SK-N-SH (cell line): ENCODE measurements around the gene LRRC43.
"Not testable (repeated sequence)": the region's sequence is repeated elsewhere in the genome, so short reads cannot be mapped to it uniquely, and the experiment has no call there.

Experiments
- EP300 ChIP-seq, 2 experiments: IDR thresholded peaks; 2 replicates each; pipeline versions ENCODE4 v1.4.0 to v1.6.1; 2012; ENCODE audit warnings: borderline replicate concordance in 1 of 2, low read depth in 1 of 2, low read length in 1 of 2
- EZH2phosphoT487 ChIP-seq: fragments of 200-600 bp; sonication (generic); IDR thresholded peaks from 2 replicates; pipeline ENCODE4 v1.6.1; 2017; ENCODE audit warnings: low read depth, mixed run types, mild to moderate bottlenecking, antibody characterized with exemption, moderate library complexity, borderline replicate concordance
- FOSL2 ChIP-seq: IDR thresholded peaks from 2 replicates; pipeline ENCODE4 v1.4.0; 2012; ENCODE audit warnings: low read depth, mild to moderate bottlenecking, moderate library complexity, borderline replicate concordance
- FOXM1 ChIP-seq: IDR thresholded peaks from 2 replicates; pipeline ENCODE4 v1.4.0; 2012; ENCODE audit warnings: low read depth, mild to moderate bottlenecking
- GABPA ChIP-seq: IDR thresholded peaks from 2 replicates; pipeline ENCODE4 v1.4.0; 2012; ENCODE audit warnings: low read depth, mild to moderate bottlenecking
- JUND ChIP-seq: IDR thresholded peaks from 2 replicates; pipeline ENCODE4 v1.4.0; 2012
- MAX ChIP-seq: IDR thresholded peaks from 2 replicates; pipeline ENCODE4 v1.4.0; 2012; ENCODE audit warnings: low read depth
- POLR2AphosphoS5 ChIP-seq: IDR thresholded peaks from 2 replicates; pipeline ENCODE4 v1.6.1; 2012; ENCODE audit warnings: low read depth, low read length
- RAD21 ChIP-seq: IDR thresholded peaks from 2 replicates; pipeline ENCODE4 v1.6.1; 2012; ENCODE audit warnings: mild to moderate bottlenecking, low read length
- REST ChIP-seq: IDR thresholded peaks from 2 replicates; pipeline ENCODE4 v1.6.1; 2012; ENCODE audit warnings: mild to moderate bottlenecking, low read depth, low read length, moderate library complexity
- RXRA ChIP-seq: IDR thresholded peaks from 2 replicates; pipeline ENCODE4 v1.4.0; 2012; ENCODE audit warnings: low read depth, mild to moderate bottlenecking, borderline replicate concordance
- TAF1 ChIP-seq: IDR thresholded peaks from 2 replicates; pipeline ENCODE4 v1.6.1; 2012; ENCODE audit warnings: low read depth, mild to moderate bottlenecking, low read length, moderate library complexity, borderline replicate concordance
- USF2 ChIP-seq: fragments of 150-350 bp; IDR thresholded peaks from 2 replicates; pipeline ENCODE4 v1.6.1; 2017; ENCODE audit warnings: antibody characterized with exemption, low read length, low read depth, borderline replicate concordance
- TF ChIP-seq, protein P1 (sequence below): fragments of 200-600 bp; sonication (generic); IDR thresholded peaks from 2 replicates; pipeline ENCODE4 v1.6.1; 2017; ENCODE audit warnings: antibody characterized with exemption, mild to moderate bottlenecking, moderate library complexity

DNA sequence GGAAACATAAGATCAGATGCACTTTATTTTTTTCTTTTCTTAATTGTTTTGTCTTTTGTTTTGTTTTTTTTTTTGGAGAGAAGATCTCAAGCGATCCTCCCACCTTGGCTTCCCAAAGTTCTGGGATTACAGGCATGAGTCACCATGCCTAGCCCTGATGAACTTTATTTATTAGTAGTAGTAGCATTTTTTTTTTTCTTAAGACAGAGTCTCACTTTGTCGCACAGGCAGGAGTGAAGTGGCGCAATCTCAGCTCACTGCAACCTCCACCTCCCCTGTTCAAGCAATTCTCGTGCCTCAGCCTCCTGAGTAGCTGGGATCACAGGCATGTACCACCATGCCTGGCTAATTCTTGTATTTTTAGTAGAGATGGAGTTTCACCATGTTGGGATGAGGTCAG, 6.5 kb upstream of the LRRC43 start:
- TF ChIP-seq, protein P1, sequence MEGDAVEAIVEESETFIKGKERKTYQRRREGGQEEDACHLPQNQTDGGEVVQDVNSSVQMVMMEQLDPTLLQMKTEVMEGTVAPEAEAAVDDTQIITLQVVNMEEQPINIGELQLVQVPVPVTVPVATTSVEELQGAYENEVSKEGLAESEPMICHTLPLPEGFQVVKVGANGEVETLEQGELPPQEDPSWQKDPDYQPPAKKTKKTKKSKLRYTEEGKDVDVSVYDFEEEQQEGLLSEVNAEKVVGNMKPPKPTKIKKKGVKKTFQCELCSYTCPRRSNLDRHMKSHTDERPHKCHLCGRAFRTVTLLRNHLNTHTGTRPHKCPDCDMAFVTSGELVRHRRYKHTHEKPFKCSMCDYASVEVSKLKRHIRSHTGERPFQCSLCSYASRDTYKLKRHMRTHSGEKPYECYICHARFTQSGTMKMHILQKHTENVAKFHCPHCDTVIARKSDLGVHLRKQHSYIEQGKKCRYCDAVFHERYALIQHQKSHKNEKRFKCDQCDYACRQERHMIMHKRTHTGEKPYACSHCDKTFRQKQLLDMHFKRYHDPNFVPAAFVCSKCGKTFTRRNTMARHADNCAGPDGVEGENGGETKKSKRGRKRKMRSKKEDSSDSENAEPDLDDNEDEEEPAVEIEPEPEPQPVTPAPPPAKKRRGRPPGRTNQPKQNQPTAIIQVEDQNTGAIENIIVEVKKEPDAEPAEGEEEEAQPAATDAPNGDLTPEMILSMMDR, result not testable (repeated sequence)
- TF ChIP-seq EZH2phosphoT487; POLR2AphosphoS5; GABPA; JUND; USF2; RAD21; FOXM1; REST; RXRA; EP300 (IDR thresholded peaks at IDR 0.05; ENCODE audit: borderline replicate concordance in 1 of 2, low read depth in 1 of 2, low read length in 1 of 2); MAX; TAF1; FOSL2: not testable (repeated sequence)
